GM19452 (cell line): Measurements from ENCODE around the gene SLC44A3.

Experiments used
- ATAC-seq: cut with Tn5 transposase; IDR thresholded peaks from one replicate; pipeline ENCODE4 v1.9.1; 2021; ENCODE audit not compliant: unreplicated experiment

The SLC44A3 gene

GRCh38 chr1:94871031-94871430 is 50.9 kb downstream of the SLC44A3 start:
- no peak for ATAC-seq

DNA sequence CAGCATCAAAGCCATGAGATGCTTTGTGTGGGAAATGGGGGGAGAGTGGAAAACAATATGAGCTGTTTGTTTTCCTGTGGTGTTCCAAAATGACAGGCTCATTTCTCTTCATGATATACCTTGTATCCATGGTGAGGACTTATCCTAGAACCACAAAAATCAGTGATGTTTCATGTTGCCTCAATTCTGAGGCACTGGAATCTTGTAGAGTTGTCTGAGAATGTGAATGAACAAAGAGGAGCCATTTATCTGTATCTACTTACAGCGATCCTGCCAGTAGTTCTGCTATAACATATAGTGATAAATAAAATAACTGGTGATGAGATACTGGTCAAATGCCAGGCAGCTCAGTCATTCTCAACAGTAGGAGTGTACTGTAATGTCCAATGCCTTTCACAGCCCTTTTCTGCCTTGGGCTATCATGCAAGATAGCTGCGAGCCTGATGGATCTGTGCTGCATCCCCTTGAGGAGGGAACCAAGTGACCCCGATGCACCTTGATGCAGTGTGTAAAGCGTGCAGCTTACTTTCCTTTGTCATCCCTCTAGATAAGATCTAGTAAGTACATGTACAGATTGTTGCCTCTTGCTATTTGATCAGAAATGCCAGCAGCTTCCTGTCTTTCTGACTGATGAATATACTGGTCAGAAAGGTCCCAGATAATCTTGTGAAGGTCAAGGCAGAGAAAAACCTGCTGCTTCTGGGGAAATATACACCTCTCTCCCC is 52.8 kb downstream of the SLC44A3 start:
- no peak for ATAC-seq

DNA sequence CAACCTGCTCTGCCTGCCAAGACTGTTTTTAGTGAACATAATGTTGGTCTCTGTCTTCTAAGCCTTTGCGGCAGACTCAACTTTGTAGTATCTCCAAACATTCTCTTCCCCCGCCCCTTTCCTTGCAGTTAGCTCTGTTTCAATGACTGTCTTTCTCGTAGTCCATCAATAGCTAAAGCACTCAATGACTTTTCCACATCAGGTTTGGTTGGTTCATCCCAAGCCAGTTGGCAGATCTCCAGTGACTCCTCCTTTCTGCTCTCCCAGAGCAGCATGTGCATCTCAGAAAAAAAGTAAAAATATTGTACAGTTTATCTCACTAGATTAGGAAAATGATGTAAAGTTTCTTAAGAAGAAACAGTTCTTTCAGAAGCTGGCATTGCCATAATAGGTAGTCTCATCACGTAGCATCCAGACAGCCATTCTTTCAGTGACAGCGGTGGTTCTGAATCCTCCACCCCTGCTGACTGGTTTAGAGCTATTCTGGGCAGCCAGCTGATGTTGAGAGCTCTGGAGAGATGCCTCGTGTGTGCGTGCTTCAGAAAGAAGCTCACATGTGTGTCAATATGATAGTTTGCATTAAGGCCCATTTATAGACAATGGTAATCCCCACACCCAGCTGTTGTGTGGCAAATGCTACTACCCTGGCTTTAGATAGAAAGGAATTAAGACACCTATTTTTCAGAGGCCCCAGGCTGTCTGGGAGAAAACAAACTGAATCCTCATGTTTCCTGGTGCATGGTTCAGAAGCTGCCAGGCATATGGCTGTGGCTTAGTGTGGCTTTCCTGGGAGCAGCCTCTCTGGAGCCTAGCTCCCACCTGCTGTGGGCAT is 53.6 kb downstream of the SLC44A3 start:
- ATAC-seq: peak; percentile 51

DNA sequence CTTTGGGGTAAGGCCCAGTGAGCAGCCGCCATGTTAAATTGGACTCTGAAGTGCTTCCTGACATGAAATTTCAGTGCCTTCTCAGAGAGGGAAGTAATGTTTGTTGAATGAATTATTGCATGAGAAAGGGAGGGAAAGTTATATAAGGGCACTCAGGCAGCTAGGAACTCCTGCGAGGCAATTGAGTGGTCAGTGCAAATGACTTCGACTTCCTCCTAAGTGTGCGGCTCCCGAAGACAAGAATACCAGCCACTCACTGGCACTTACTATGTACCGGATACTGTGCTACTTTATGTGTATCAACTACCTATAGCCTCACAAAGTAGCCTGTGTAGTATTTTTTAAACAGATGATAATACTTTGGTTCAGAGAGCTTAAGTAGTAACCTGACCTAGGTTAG is 54.3 kb downstream of the SLC44A3 start:
- no peak for ATAC-seq

DNA sequence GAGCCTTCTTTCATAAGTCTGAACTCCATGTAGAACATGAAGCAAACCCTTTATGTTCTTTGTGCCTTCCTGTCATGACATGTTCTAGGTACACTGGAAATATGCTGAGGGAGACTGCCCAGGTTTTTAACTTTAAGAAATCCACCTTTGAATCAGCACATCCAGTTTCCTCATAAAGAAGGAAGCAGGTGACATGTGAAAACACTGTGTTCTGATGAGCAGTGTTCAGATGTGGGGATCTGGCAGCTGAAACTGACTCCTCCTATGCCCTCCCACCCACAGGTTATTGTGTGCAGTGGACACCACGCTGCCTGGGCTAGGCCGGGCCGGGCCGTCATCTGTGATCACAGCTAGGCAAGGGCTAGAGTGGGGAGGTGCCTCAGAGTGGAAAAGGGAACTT is 55.6 kb downstream of the SLC44A3 start:
- ATAC-seq: no peak

- no peak for ATAC-seq
Observed at GRCh38 chr1:94876362-94876761, 56.2 kb downstream of the SLC44A3 start.

GRCh38 chr1:94878329-94878728 is 58.2 kb downstream of the SLC44A3 start:
- ATAC-seq: no peak

DNA sequence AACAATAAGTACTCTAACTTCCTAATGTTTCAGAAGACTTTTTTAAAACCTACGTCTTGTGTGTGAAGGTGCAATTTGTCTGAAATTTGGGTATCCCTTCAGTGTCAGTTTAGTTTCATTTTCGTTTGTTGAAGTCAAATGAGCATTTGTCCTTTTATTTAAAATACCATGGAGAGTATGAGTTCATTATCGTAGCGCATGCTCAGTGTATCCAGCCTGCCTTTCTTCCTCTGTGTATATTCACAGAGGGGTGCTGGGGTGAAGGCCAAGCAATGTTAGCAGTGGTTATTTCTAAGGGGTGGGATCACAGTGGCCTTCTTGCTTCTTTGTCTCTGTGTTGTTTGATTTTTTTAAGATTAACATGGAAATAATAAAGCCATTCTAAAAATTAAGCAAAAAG is 63.5 kb downstream of the SLC44A3 start:
- ATAC-seq: no peak

GRCh38 chr1:94884106-94884505 is 63.9 kb downstream of the SLC44A3 start:
- no peak for ATAC-seq

GRCh38 chr1:94884507-94884906 is 64.3 kb downstream of the SLC44A3 start:
- ATAC-seq: no peak

DNA sequence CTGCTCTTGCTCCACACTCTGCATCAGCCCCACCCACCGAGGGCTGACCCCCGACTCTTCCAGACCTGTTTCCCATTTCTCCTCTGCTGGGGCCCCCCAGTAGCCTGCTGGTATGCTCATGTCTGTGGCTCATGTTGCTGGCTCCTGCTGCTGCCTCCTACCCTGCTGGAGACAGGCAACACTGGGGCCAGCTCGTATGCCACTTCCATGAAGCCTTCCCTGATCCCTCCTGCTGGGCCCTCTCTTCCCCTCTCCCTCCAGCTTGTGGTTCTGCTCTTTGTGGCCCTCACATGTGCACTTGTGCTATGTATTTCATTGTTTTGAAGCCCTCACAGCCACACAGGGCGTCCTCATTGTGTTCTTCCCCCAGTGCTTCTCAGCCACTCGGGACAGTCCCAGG is 66.2 kb downstream of the SLC44A3 start:
- no peak for ATAC-seq

DNA sequence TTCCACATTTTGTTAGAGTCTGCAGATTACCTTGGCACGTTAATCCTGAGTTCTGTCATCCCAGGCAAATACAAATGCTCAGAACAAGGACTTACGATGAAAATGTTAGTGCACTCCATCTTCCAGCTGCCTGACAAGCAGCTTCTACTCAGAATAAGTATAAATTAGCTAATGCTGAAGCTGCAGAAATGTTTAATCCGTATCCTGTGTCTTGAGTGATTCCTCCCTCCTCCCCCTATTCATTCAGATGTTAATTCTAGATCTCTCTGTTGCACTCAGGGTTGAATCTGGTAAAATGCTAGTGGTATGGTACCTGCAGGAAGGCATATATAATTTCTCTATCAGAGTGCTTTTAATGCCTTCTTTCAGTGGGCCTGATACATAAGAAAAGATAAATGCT is 66.9 kb downstream of the SLC44A3 start:
- no peak for ATAC-seq

- ATAC-seq: no peak
Observed at GRCh38 chr1:94887603-94888171, 67.5 kb downstream of the SLC44A3 start.

DNA sequence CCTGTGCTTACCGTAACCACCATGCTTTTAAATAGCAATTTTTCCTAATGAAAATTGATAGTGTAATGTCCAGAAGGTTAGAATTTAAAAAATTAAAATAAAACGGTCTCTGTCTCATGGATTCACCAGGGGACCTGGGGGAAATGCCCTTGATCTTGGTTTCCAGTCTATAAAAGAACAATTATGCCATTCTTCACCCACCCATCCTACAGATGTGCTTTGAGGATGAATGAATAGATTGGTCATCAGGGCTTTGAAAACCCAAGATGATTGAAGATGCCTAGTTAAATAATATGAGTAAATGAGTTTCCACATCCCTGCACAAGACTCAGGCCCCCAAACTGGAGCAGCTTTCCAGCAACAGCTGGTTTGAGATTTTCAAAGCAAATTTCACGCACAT is 68.0 kb downstream of the SLC44A3 start:
- no peak for ATAC-seq

DNA sequence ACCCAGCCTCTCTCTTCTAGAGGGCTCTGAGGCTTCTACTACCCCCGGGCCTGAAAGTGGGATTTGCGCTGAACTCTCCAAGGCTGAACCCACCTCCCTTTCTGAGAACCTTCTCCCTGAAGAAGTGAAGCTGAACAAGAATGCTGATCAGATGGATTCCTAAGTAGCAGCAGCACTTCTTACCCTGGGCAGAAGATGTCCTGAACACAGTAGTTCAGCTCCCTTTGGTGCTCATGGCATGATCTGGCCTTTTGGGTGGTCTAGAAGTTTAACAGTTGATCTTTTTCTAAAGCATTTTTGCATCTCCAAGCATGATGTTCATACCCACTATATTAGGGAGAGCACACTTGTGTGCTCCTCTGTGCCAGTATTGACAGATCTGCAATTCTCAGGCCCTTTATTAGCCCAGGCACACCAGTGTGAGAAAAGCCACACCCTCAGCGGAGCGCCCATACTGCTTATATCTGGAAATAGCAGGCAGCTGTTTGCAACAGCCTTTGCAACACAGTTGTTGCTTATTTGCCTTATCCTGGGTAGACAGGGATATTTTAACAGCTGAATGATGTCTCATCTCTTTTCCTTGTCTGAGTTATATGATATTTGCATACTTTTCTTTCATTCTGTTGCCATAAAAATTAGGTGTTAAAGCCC is 72.6 kb downstream of the SLC44A3 start:
- ATAC-seq: no peak

DNA sequence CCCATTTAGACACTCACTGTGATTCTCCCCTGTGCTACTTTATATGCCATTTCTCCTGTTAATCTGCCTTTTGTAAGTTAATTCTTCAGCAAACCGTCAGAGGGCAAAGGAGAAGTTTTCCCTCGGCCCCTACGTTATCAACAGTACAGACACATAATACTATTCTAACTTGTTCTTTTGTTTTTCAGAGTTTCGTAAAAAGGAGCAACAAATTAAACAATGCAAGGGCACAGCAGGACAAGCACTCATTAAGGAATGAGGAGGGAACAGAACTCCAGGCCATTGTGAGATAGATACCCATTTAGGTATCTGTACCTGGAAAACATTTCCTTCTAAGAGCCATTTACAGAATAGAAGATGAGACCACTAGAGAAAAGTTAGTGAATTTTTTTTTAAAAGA is 74.5 kb downstream of the SLC44A3 start:
- no peak for ATAC-seq

- ATAC-seq: no peak
Observed at GRCh38 chr1:94895518-94895917, 75.4 kb downstream of the SLC44A3 start.

DNA sequence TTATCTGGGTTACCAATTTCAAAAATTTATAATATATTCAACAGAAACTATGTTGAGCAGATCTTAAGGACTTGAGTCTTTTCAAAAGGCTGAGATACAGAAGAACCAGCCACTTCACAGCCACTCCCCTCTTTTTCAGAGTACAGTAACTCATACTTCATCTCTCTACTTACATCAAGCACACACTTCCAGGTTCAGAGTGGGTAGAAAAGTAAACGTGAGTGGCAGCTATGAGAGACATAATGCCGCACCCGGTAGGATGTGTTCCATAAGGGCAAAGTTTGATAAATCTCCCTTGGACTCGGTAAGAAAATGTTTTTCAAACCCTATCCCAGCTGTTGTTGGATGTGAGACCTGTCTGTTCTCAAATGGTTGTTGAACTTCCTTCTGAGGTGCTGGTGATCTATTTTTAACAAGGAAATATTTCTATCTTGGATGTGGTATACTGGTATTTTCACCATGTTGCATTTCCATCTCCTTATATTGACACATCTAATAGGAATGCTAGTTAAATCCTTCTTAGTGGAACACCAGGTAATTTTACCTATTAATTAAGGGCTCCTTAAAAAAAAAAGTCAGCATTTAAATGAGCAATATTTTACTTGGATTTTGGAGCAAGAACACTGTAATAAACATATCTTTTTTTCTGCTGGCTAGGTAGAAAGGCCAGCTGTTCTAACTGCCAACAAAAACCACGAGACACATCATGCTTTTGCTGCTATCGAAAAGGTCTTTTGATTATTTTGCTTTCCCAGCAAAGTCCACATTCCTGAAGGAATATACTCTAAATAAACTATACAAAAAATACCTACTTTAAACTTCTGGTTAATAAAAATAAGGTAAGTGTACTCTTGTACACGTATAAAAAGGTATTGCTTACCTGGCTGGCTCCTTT is 78.6 kb downstream of the SLC44A3 start:
- ATAC-seq: no peak

DNA sequence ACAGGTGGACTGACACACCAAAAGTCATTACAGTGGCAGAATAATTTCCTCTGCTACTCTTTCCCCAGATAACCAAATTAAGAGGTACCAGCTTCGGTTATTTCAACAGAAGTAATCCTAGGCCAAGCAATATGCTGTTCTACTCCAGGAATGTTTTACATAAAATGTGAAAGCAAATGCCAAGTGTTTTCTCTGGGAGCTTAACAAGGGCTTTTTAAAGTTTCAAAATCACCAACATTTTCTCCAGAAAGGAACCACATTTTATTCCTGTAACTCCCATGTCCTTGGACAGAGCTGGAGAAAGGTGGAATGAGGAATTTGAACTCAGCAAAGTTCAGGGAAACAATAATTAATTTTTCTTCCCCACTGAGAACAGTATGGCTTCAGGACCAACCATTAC is 79.6 kb downstream of the SLC44A3 start:
- no peak for ATAC-seq

- ATAC-seq: no peak
Observed at GRCh38 chr1:94901841-94902240, 81.7 kb downstream of the SLC44A3 start.
